Activated CD4-positive, alpha-beta T cell treated with anti-CD3 and anti-CD28 coated beads, Interleukin-2, amount 50 U/mL, for 1 hour (primary cell): ENCODE measurements around the gene FPR1.
A peak's percentile ranks its signal among the peaks of the same experiment; 100 is the strongest.
"Not testable (repeated sequence)": the region's sequence is repeated elsewhere in the genome, so short reads cannot be mapped to it uniquely, and the experiment has no call there.

Experiments used
- DNase-seq: peaks from one replicate; pipeline ENCODE4 v3.0.0-alpha.2; 2020

FPR1 gene

GRCh38 chr19:51779181-51779580 is 27.5 kb upstream of the FPR1 start:
- DNase-seq, result no peak

GRCh38 chr19:51777570-51778462 is 26.1 kb upstream of the FPR1 start:
- DNase-seq, result peak; percentile 20

- not testable (repeated sequence) for DNase-seq
These were observed 24.9 kb upstream of the FPR1 start for GRCh38 chr19:51776561-51776960.

DNA sequence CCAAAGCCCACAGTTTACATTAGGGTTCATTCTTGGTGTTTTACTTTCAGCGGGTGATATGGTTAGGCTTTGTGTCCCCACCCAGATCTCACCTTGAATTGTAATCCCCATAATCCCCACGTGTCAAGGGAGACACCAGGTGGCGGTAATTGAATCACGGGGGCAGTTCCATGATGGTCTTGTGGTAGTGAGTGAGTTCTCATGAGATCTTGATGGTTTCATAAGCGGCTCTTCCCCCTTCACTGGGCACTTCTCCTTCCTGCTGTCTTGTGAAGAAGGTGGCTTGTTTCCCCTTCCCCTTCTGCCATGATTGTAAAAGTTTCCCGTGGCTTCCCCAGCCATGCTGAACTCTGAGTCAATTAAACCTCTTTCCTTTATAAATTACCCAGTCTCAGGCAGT is 21.3 kb upstream of the FPR1 start:
- no peak for DNase-seq

GRCh38 chr19:51771376-51772130 is 19.9 kb upstream of the FPR1 start:
- DNase-seq, result no peak

DNA sequence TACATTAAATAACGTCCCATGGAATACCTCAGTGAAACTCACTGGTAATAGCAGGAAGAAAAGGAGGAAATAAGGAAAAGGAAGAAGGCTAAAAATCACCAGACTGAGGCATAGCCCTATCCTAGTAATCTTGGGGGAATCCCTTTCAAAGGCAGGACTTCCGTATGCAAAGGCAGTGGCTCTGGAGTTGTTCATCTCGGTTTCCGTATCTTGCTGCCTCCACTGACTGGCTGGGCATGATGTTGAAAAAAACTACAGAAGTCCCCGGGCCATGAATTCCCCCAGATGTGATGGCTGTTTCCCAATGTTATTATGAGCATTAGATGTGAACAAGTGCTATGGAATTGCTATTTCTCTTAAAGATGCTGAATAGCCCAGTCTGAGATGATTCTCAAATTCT is 14.8 kb upstream of the FPR1 start:
- no peak for DNase-seq

GRCh38 chr19:51765086-51765485 is 13.4 kb upstream of the FPR1 start:
- no peak for DNase-seq

DNA sequence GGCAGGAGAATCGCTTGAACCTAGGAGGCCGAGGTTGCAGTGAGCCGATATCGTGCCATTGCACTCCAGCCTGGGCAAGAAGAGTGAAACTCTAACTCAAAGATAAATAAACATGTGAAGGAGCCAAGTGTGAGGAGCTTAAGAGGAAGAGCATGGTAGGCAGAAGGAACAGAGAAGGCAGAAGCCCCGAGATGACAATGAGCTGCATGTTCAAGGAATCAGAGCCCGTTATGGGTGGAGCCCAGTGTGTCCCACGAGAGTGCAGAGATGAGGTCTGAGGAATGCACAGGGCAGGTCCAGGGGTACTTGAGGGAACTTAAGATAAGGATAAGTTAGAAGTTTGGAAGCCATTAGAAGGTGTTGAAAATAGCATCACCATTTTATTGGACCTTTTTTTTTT is 10.0 kb upstream of the FPR1 start:
- DNase-seq, result no peak

- DNase-seq, result no peak
These were observed 9.1 kb upstream of the FPR1 start, which contains the start of gene FPR2 for GRCh38 chr19:51760697-51761356. TSS of gene FPR2 (plus strand) at chr19:51761180. CDS start at chr19:51768659, 7,479 bp downstream.

- DNase-seq, result no peak
These were observed 3.9 kb upstream of the FPR1 start for GRCh38 chr19:51755571-51755970.

GRCh38 chr19:51754770-51755169 is 3.1 kb upstream of the FPR1 start:
- DNase-seq, result no peak

- DNase-seq, result no peak
These were observed 2.4 kb upstream of the FPR1 start for GRCh38 chr19:51754109-51754508.

DNA sequence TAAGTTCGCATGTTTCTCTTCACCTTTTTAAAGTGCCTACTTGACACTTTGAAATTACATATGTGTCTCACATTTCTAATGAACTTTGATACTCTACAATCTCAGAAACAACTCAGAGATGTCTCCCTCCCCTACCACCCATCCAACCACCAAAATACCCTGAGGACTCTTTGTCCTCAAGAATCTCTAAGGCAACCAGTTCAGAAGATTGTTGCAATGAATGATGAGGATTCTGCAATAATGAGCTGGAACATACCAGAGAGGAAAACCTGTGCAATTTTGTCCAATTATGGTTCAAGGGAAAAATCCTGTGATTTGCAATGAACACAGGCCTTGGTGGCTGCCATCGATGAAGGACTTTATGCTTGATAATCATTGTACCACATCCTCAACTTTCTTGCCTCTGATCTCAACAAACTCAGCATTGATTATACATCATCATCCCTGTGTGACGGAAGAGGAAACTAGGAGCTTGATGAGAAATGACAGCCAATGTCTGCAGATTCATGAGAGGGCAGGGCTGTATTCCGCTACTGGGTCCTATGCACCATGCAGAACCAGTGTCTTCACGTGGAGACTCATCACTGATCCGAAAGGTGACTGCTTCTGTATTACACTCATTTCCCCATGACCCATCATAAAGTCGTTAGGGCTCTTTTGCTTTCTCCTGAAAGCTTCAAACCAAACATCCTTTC is 1.1 kb downstream of the FPR1 start:
- DNase-seq, result no peak

GRCh38 chr19:51749979-51750378 is 1.7 kb downstream of the FPR1 start:
- DNase-seq, result no peak

GRCh38 chr19:51746731-51747130 is 4.9 kb downstream of the FPR1 start:
- DNase-seq, result no peak

- no peak for DNase-seq
These were observed 8.3 kb downstream of the FPR1 start for GRCh38 chr19:51743405-51743804.

GRCh38 chr19:51742789-51743188 is 8.9 kb downstream of the FPR1 start:
- no peak for DNase-seq

DNA sequence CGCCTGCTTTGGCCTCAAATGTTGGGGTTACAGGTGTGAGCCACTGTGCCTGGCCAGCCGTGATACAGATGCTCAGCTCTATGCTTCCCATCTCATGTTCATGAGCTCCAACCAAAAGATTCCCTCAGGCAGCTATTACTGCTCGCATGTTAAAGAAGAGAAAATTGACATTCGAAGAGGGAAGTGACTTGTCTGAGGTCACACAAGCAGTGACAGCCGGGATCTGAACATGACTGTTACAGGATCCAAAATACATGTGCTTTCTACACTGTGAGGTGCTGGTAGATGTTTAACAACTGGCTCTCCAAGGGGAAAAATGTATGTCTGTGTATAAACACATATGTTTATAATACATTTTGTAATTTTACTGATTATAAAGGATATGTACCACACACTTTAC is 11.3 kb downstream of the FPR1 start:
- DNase-seq, result no peak

DNA sequence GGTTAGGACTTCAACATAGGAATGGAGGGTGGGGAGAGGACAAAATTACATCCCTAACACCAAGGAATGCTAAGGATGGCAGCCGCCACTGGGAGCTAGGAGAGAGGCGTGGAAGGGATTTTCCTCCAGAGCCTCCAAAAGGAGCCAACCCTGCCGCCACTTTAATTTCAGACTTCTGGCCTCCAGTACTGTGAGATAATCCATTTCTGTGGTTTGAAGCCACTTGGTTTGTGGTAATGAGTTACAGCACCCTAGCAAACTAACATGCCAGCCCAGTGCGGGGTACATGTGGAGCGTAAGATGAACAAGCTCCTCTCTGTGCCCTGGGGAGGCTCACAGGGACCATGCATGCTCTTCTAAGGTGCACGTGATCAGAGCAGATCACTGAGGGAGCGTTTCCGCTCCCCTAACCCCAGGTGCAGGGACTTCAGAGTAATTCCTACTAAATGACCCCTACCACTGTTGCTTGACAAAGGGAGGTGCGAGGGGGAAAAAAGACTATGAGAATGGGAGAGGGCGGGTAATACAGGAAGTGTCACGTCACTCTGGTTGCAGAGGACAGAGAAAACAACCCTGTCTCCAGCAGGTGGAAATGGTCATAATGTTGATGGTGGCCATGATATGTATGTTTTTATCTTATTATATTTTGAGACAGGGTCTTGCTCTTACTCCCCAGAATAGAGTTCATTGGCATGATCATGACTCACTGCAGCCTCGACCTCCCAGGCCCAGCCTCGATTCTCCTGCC is 12.0 kb downstream of the FPR1 start:
- no peak for DNase-seq

- not testable (repeated sequence) for DNase-seq
These were observed 13.2 kb downstream of the FPR1 start for GRCh38 chr19:51738523-51738922.

GRCh38 chr19:51737924-51738323 is 13.8 kb downstream of the FPR1 start:
- no peak for DNase-seq

- no peak for DNase-seq
These were observed 14.3 kb downstream of the FPR1 start for GRCh38 chr19:51737389-51737788.
